Heart left ventricle (tissue), 16 donors: Measurements from ENCODE around the gene CLNK. TPM values are rescaled to one million over a fixed set of nuclear protein-coding genes. Genes with fewer than 3 reads are reported as not detected.
"Not testable (repeated sequence)": the region's sequence is repeated elsewhere in the genome, so short reads cannot be mapped to it uniquely, and the experiment has no call there.

Source experiments
- ATAC-seq, 4 donors: fragments of 200-7000 bp; cut with Tn5 transposase; one replicate each; pipeline ENCODE4 v1.9.1; 2020 to 2022; ENCODE audit warnings: moderate library complexity in 4 of 4, mild to moderate bottlenecking in 3 of 4, moderate number of reproducible peaks in 1 of 4
- DNase-seq, 5 donors: peaks; one replicate each; pipeline ENCODE4 v3.0.0-alpha.2; 2020
- H3K27ac ChIP-seq, 12 donors: fragments of 200-600 bp; sonication (generic) in 4 of 12; one replicate each; pipeline versions ENCODE4 v1.5.0 to v1.8.0; 2016 to 2022; ENCODE audit warnings: mild to moderate bottlenecking in 2 of 12
- H3K27me3 ChIP-seq, 9 donors: fragments of 200-600 bp; sonication (generic) in 2 of 9; one replicate each; pipeline versions ENCODE4 v1.5.1 to v1.8.0; 2016 to 2022; ENCODE audit warnings: mild to moderate bottlenecking in 3 of 9
- H3K36me3 ChIP-seq, 9 donors: fragments of 200-600 bp; sonication (generic) in 2 of 9; one replicate each; pipeline versions ENCODE4 v1.5.0 to v1.8.0; 2018 to 2022; ENCODE audit warnings: mild to moderate bottlenecking in 2 of 9
- H3K4me1 ChIP-seq, 12 donors: fragments of 200-600 bp; sonication (generic) in 4 of 12; one replicate each; pipeline versions ENCODE4 v1.5.0 to v1.8.0; 2016 to 2022; ENCODE audit warnings: mild to moderate bottlenecking in 3 of 12
- H3K4me3 ChIP-seq, 12 donors: fragments of 200-600 bp; sonication (generic) in 4 of 12; one replicate each; pipeline versions ENCODE4 v1.5.0 to v1.8.0; 2017 to 2022; ENCODE audit warnings: mild to moderate bottlenecking in 9 of 12, moderate library complexity in 4 of 12
- H3K9me3 ChIP-seq, 12 donors: fragments of 200-600 bp; sonication (generic) in 4 of 12; one replicate each; pipeline versions ENCODE4 v1.5.0 to v1.8.0; 2016 to 2022; ENCODE audit warnings: mild to moderate bottlenecking in 1 of 12
- POLR2A ChIP-seq, 2 donors: fragments of 450-650 bp; IDR thresholded peaks; one replicate each; pipeline ENCODE4 v1.6.1; 2017; ENCODE audit warnings: antibody characterized with exemption in 2 of 2, mild to moderate bottlenecking in 2 of 2, moderate library complexity in 2 of 2
- WGBS, 4 donors: extraction: QIAGEN DNeasy Blood & Tissue Kit in 2 of 4; methylation state at CpG; one replicate each; pipeline versions ENCODE4 v1.1.5 to v1.1.7; 2013 to 2018; 5-methylcytosine and 5-hydroxymethylcytosine counted together
- intact Hi-C, 10 donors: fragments of 100-400 bp; cut with DNase I; formaldehyde crosslinking; loops; one replicate each; pipeline versions ENCODE4 v1.11.1 to v1.14.2; 2022
- polyA plus RNA-seq, 2 donors: library from polyadenylated mRNA; stranded (reverse); fragments of 200-250 nt; gene quantifications; one replicate each; pipeline ENCODE4 v1.2.3, GENCODE V29; 2013
- total RNA-seq, 9 donors: library from RNA; depleted of rRNA in 2 of 9; stranded (reverse); fragments of >200 nt in 2 of 9; fragmentation: NEBNext Ultra II Directional in 3 of 9; extraction: Animal tissue kit (Norgen Biotek cat#: 25700) in 3 of 9; gene quantifications; one replicate each; pipeline versions ENCODE4 v1.1.0 to v1.2.4, GENCODE V29; 2016 to 2023
- TF ChIP-seq, protein P1 (sequence below), 12 donors: fragments of 200-600 bp; sonication (generic) in 4 of 12; IDR thresholded peaks; one replicate each; pipeline versions ENCODE4 v1.5.0 to v1.8.0; 2018 to 2022; ENCODE audit warnings: antibody characterized with exemption in 12 of 12, mild to moderate bottlenecking in 5 of 12
- donor health status: ischemic (EF 13 %, LVEDD 7.1; RV severe dilation, severe dysfunction).
- donor health status: healthy with polysubstance abuse.
- donor health status: DM: no; HTN: yes; CAD: no.
- donor health status: DM: no; HTN: no; CAD: no.
- donor health status: ischemic (EF 25% LVEDD 6.9; RV normal size, moderate dysfunction).
- donor health status: ischemic (EF 25% LVEDD 5.7; RV mildly dilated, moderate dysfunction).
- donor health status: healthy.
- donor health status: DM: yes; HTN: yes; CAD: no.
- donor health status: ischemic (EF 35%, LVEDD 5.7; RV mildly dilated, moderate dysfunction).
- donor health status: nonischemic (EF 11% LVEDD 7.7; RV severe dilation, severe dysfunction).
- donor health status: DM: yes; HTN: yes; CAD: no.
- donor health status: PGD.
- donor health status: ischemic (EF 29% LVEDD 5.4; RV normal size, mild dysfunction).
- donor health status: nonischemic (EF 23%, LVEDD 6.1; RV moderate dilation, normal function).

The CLNK gene
- total and polyA plus RNA-seq, 11 donors: 0.01 to 0.16 (median 0.11) TPM; not detected in 8

DNA sequence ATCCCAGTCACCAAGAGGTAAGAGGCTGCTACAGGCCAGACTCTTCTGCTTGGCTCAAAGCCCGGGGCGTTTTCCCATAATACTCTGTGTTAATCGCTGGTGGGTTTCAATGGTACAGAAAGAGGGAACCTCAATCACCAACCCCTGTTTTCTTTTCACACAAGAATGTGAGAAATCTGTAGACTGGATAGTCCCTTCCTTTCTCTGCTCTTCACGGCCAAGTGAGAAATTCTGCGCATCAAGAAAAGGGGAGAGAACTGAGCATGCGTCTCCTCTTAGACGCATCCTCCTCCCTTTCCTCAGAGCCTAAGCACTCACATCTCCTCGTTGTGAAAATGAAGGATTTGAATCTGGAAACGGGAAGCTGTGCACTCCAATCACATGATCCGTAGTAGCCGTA lies 64.7 kb downstream of the CLNK start:
- Histone ChIP-seq H3K36me3 (no peaks in the 10 kb centered on the region), H3K27ac (no peak overlapping the region), H3K9me3 (no peaks in the 10 kb centered on the region), H3K27me3 (peaks cover 0 to 5% (median 0%) of the 10 kb centered on the region in 9 donors), H3K4me1 (no peaks in the 10 kb centered on the region), H3K4me3 (no peak overlapping the region)
- TF ChIP-seq POLR2A (IDR thresholded peaks at IDR 0.05): no peak
- TF ChIP-seq, protein P1, sequence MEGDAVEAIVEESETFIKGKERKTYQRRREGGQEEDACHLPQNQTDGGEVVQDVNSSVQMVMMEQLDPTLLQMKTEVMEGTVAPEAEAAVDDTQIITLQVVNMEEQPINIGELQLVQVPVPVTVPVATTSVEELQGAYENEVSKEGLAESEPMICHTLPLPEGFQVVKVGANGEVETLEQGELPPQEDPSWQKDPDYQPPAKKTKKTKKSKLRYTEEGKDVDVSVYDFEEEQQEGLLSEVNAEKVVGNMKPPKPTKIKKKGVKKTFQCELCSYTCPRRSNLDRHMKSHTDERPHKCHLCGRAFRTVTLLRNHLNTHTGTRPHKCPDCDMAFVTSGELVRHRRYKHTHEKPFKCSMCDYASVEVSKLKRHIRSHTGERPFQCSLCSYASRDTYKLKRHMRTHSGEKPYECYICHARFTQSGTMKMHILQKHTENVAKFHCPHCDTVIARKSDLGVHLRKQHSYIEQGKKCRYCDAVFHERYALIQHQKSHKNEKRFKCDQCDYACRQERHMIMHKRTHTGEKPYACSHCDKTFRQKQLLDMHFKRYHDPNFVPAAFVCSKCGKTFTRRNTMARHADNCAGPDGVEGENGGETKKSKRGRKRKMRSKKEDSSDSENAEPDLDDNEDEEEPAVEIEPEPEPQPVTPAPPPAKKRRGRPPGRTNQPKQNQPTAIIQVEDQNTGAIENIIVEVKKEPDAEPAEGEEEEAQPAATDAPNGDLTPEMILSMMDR (IDR thresholded peaks at IDR 0.05): no peak
- ATAC-seq: no peak
- WGBS, 4 donors: 84 to 90% (median 88%) methylated on average over 11 of the region's 11 CpGs
- DNase-seq: no peak
- intact Hi-C loops: no loop called here

DNA sequence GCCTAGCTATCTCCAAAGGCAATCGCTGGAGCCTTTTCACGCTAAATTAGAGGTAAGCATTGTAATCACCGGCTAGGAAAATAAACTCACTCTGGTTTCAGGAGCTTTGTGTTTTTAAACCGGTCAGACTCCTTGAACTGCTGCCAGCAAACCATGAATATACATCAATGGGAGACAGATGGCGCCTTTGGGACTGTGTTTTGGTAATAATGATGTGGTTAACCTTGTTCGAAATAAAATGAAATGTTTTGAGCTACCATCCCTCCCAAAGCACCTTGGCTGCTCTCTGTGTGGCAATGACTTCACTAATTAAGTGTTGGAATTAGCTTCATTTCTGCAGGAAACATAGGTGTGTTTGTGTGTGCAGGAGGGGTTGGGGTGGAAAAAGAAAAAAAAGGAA lies 65.3 kb downstream of the CLNK start:
- Histone ChIP-seq H3K9me3 (no peaks in the 10 kb centered on the region), H3K27me3 (peaks cover 0 to 5% (median 0%) of the 10 kb centered on the region in 9 donors), H3K27ac (no peak overlapping the region), H3K4me1 (no peaks in the 10 kb centered on the region), H3K36me3 (no peaks in the 10 kb centered on the region), H3K4me3 (no peak overlapping the region)
- TF ChIP-seq, protein P1 (IDR thresholded peaks at IDR 0.05): no peak
- TF ChIP-seq POLR2A (IDR thresholded peaks at IDR 0.05): no peak
- intact Hi-C loops: no loop called here
- DNase-seq (no peak), ATAC-seq (no peak)
- WGBS, 4 donors: 62 to 77% (median 67%) methylated on average over 6 of the region's 6 CpGs

DNA sequence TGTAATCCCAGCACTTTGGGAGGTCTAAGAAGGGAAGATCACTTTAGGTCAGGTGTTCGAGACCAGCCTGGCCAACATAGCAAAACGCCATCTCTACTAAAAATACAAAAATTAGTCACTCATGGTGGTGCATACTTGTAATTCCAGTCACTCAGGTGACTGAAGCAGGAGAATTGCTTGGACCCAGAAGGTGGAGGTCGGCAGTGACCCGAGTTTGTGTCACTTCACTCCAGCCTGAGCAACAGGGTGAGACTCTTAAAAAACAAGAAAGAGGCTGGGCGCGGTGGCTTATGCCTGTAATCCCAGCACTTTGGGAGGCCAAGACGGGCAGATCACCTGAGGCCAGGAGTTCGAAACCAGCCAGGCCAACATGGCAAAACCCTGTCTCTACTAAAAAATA lies 69.6 kb downstream of the CLNK start:
- H3K36me3 ChIP-seq, H3K27me3 ChIP-seq, H3K27ac ChIP-seq, H3K9me3 ChIP-seq, intact Hi-C loops, DNase-seq, ATAC-seq, H3K4me1 ChIP-seq, H3K4me3 ChIP-seq: not testable (repeated sequence)
- WGBS, 4 donors: 88 to 97% (median 93%) methylated on average over 8 of the region's 8 CpGs

DNA sequence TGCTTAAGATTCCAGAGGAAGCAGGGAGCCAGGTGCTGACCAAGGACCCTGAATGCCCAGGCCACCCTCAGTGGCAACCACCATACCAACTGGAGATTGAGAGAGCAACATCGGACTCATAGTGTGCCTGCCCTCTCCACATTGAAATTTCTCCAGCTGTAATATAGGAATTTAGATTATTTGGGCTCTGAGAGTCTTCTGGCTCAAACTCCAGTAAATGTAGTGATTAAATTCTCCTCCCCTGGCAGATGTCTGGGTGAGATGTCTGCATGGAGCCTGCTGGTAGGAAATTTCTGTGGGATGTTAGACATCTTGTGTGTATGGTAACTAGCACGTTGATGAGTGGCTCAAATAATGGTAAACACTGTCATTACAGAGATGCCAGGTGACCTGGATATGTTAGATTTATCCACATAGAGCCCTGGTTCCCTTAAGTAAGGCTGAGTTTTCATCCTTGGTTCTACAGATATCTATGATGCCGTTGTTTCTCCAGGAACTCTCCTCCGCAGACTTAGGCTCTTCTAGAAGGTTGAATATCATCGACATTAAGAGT lies 70.6 kb downstream of the CLNK start:
- Histone ChIP-seq H3K27me3 (no peaks in the 10 kb centered on the region), H3K36me3 (no peaks in the 10 kb centered on the region), H3K4me1 (no peaks in the 10 kb centered on the region), H3K27ac (no peak overlapping the region), H3K4me3 (no peak overlapping the region), H3K9me3 (no peaks in the 10 kb centered on the region)
- intact Hi-C loops: no loop called here
- WGBS, 4 donors: 71 to 89% (median 73%) methylated on average over 5 of the region's 5 CpGs
- no peak for DNase-seq
- no peak for TF ChIP-seq POLR2A (IDR thresholded peaks at IDR 0.05)
- TF ChIP-seq, protein P1 (IDR thresholded peaks at IDR 0.05): no peak
- no peak for ATAC-seq

DNA sequence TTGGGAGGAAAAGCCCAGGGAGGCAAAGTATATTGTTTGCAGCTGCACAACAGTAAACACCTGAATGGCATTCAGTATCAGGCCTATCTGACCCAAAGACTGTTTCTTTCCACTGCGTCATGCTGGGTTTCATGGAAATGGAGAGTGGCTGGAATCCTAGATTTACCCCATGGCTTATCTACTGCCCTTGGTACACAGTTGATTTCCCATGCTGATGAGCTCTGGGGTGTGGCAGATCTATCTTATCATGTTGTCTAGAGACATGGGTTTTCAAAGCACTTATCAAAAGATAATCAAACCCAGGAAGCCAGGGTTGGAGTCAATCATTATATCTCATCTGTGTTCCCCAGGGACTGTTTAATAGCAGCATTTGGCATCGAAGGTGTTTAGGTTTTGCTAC lies 72.1 kb downstream of the CLNK start:
- H3K4me1 ChIP-seq: no peaks in the 10 kb centered on the region
- no peak for ATAC-seq
- no peaks in the 10 kb centered on the region for H3K27me3 ChIP-seq
- DNase-seq: no peak
- H3K36me3 ChIP-seq: no peaks in the 10 kb centered on the region
- intact Hi-C loops: no loop called here
- no peaks in the 10 kb centered on the region for H3K9me3 ChIP-seq
- TF ChIP-seq POLR2A (IDR thresholded peaks at IDR 0.05): no peak
- TF ChIP-seq, protein P1 (IDR thresholded peaks at IDR 0.05): no peak
- H3K4me3 ChIP-seq: no peak overlapping the region
- H3K27ac ChIP-seq: no peak overlapping the region
- WGBS, 4 donors: 80 to 86% (median 81%) methylated on average over 2 of the region's 2 CpGs
